ENCODE measurements around the gene FURIN.
"Not testable (repeated sequence)": the region's sequence is repeated elsewhere in the genome, so short reads cannot be mapped to it uniquely, and the experiment has no call there.

Gene FURIN

DNA sequence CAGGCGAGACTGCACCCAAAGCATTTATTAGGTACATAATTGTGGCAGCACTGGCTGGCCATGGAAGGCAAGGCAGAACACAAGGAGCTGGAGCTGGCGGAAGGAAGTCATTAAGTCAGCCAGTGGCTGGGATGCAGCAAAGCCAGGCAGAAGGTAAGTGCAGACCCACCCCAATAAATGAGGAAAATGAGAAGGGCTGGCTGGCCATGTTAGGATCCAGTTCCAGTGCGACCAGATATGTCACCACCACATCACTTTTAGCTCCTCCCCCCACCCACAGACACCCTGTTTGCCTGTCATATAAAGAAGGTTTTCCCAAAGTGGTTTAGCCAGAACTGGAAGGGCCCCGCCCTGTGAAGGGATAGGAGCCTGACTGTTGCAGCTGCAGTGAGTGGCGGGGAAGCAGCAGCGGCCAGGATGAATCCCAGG, at the start of gene FURIN:
Gene FURIN (plus strand): TSS at position 328 of the 429 bp plus-strand sequence. CDS start 7,153 bp downstream, outside the sequence.
- FAIRE-seq: no peak

DNA sequence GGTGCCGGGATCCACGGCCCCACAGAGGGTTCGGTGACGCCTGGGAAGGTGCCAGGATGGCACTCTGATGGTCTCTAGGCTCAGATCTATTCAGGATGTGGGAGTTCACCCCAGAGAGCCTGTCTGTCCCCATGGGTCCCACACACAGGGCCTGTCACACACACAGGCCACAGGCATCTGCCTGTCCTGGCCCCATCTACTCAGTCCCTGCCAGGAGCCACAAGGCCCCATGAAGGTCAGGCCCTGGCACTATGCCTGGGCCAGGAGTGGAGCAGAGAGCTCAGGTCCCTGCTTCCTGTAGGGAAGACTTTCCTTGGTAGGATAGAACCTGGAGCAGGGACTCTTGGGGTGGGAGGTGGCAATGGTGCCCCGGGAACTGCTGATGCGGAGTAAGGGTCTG, 49.0 kb upstream of the FURIN start:
- no peak for FAIRE-seq

DNA sequence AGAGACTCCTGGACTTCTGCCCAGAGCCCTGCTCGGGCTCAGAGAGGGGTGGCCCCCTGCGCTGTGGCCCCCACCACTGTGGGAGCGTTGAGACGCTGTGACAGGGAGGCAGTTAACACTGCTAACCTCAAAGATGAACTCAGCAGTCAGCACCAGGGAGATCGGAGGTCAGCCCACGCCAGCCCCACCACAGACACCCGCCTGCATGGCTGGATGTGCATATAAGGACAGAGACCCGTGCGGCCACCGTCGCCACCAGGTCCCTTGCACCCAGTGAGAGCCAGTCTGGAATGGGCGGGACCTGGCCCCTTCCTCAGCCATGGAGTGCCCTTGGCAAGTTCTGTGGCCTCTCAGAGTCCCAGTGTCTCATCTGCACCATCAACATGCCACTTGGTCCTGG, 48.5 kb upstream of the FURIN start:
- no peak for FAIRE-seq

DNA sequence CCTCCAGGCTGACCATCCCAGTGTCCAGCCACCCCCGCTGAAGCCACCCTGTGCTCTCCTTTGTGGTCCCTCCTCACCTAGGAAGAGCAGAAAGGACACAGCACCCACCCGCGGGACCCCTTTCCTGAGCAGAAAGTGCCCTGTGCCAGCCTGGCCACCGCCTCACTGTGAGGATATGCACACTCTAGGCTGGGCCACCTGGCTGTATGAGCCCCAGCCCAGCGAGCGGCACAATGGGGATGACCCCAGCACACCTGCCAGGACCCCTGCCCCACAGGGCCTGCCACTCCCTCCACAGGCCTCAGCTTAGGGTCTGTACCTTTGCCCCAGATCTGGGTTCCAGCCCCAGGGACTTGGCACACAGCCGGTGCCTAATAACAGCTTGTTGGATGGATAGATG, 47.9 kb upstream of the FURIN start:
- no peak for FAIRE-seq

DNA sequence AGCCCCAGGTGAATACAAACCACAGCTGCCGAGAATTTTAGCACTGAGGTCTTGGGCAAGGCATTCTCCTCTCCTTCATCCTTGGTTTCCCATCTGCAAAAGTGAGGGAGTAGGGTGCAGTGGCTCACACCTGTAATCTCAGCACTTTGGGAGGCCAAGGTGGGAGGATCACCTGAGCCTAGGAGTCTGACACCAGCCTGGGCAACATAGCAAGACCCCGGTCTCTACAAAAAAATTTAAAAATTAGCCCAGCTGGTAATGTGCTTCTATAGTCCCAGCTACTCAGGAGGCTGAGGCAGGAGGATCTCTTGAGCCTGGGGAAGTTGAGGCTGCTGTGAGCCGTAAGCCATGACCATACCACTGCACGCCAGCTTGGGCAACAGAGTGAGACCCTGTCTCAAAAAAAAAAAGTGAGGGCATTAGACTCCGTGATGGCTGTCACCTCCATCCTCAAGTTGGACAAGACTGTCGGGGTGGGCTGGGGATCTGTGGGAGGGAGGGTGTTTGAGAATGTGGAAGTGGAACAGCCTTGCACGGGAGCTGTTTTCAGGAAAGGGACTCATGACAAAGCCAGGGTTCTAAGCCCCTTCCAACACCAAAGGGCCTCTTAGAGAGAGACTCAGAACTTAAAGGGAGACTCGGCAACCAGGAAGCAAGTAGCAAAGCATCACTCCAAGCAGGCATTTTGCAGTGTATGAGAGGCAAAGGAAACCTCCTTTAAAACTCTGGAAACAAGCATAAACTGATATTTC, 46.0 kb upstream of the FURIN start:
- no peak for FAIRE-seq

DNA sequence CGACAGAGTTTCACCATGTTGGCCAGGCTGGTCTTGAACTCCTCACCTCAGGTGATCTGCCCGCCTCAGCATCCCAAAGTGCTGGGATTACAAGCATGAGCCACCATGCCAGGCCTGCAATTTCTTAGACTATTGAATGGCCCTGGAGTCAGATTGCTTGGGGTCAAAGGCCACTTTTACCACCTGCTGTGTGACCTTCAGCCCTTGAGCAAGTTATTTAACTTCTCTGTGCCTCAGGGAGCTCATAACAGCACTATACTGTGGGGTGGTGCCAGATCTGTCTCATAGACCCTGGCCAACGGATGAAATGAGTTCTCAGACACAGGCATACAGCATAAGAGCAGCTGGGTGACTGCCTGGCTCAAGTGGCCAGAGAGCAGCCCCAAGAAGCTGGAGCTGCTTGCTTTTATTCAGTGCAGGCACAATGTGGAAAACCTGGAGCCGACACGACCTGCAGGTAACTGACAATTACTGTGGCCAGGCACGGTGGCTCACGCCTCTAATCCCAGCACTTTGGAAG, 44.9 kb upstream of the FURIN start:
- no peak for FAIRE-seq

DNA sequence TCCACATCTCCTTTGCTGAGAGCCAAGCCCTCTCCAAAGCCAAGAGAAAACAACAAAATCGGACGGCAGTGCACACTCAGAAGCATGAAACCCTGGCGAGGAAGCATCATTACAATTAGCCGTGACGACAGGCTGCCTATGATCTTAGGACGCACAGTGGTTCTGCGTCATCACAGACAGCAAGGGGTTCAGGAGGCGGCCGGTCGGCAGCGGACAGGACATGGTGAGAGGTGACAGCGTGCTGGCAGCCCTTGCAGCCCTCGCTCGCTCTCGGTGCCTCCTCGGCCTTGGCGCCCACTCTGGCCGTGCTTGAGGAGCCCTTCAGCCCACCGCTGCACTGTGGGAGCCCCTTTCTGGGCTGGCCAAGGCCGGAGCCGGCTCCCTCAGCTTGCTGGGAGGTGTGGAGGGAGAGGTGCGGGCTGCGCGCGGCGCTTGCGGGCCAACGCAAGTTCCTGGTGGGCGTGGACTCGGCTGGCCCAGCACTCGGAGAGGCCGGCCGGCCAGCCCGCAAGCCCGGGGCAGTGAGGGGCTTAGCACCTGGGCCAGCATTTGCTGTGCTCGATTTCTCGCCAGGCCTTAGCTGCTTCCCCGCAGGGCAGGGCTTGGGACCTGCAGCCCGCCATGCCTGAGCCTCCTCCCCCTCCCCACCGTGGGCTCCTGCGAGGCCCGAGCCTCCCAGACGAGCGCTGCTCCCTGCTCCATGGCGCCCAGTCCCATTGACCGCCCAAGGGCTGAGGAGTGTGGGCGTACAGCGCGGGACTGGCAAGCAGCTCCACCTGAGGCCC, 43.1 kb upstream of the FURIN start:
- not testable (repeated sequence) for FAIRE-seq

DNA sequence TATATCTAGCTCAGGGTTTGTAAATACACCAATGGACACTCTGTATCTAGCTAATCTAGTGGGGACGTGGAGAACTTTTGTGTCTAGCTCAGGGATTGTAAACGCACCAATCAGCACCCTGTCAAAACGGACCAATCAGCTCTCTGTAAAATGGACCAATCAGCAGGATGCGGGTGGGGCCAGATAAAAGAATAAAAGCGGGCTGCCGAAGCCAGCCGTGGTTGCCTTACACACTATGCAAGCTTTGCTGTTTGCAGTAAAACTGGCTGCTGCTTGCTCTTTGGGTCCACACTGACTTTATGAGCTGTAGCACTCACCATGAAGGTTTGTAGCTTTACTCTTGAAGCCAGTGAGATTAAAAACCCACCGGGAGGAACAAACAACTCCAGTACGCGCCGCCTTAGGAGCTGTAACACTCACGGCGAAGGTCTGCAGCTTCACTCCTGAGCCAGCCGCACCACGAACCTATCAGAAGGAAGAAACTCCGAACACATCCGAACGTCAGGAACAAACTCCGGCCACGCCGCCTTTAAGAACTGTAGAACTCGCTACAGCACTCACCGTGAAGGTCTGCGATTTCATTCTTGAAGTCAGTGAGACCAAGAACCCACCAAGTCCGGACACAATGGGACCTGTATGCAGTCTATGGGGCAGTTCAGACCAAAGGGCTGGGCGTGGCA, 42.0 kb upstream of the FURIN start:
- not testable (repeated sequence) for FAIRE-seq

DNA sequence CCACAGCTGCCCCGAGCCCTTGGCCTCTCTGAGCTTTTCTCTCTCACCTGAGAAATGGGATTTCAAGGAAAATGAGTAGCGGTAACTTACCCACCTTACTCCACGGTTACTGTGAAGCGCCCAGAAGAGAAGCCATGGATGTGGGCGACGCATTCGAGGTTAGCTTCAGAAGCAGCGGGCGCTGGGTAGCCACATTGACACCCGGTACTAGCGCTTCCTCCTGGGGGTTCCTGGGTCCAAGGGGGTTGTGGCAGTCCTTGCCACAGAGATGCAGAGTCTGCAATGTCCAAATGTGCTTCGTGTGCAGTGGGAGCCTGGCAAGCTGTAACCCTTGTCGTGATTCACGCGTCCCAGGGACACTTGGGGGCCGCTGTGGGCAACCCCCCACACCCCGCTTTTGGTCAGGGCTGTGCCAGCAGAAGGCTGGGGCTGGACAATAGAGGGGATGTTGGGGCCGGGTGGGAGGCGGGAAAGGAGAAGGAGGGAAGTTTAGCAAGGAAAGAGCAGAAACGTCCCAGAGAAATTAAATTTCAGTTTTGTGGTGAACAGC, 41.4 kb upstream of the FURIN start:
- FAIRE-seq: no peak

DNA sequence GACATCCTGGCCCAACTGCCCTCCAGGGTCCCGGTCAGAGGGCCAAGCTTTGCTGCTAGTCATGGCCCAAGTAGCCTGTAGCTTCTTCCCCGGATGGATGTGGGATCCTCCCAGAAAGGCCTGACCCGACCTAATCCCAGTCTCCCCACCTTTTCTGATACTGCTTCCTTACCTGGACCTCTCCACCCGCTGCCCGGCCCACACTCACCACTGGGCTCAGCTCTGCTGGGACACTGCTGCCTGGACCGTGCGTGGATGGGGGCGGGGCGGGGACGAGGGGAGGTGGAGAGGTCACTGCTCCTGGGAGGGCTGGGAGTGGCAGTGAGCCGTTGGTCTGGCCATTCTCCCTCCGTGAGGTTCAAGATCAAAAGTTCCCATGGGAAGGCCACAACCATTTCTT, 40.3 kb upstream of the FURIN start:
- FAIRE-seq: no peak

DNA sequence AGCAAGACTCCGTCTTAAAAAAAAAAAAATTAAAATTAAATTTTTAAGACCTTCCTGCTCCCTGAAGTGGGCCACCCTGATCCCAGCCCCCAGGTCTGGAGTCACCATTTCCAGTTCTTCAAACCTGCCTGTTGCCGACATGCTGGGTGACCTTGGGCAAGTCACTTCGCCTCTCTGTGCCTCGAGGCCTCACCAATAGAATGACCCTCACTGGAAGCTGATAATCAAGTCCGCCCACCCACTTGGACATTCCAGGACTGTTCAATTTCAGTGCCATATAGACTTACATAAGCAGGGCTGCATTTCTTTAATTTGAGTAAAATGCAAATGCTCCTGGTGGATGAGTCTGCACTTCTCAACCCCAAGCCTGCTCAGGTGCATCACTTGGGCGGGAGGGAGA, 39.3 kb upstream of the FURIN start:
- no peak for FAIRE-seq

DNA sequence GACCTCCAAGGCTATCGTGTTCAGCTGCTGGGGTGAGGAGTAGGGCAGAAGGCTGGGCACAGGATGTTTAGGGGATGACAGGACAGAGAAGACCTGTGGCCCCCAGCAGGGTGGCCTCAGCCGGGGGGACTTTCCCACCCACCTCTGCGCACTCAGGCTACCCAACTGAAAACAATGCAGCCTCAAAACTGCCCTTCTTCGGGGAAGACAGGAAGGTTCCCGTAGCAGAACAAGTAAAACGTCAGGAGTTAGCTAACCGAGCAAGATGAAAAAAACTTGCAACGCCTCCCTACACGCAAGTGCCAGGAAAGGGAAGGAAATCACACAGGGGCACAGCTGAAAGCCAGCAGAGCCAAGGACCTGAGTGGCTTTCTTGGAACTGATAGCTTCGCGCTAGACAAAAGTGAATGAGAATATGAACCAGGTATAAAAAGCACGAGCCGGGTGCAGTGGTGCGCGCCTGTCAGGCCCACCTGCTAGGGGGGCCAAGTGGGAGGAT, 38.4 kb upstream of the FURIN start:
- no peak for FAIRE-seq

DNA sequence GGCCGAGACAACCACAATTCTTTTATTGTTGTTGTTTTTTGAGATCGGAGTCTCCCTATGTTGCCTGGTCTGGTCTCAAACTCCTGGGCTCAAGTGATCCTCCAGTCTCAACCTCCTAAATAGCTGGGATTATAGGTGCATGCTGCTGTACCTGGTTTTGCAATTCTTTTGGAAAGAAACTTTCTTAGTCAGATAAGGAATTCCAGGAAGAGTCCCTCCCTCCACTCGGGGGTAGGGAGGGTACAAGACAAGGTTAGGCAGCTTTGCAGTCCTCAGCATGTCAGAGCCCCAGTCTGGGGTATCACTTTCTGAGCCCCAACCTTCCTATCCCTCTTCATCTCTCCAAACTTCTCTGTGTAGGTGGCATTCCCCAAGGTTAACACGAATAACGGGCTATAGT, 33.8 kb upstream of the FURIN start:
- FAIRE-seq: no peak

DNA sequence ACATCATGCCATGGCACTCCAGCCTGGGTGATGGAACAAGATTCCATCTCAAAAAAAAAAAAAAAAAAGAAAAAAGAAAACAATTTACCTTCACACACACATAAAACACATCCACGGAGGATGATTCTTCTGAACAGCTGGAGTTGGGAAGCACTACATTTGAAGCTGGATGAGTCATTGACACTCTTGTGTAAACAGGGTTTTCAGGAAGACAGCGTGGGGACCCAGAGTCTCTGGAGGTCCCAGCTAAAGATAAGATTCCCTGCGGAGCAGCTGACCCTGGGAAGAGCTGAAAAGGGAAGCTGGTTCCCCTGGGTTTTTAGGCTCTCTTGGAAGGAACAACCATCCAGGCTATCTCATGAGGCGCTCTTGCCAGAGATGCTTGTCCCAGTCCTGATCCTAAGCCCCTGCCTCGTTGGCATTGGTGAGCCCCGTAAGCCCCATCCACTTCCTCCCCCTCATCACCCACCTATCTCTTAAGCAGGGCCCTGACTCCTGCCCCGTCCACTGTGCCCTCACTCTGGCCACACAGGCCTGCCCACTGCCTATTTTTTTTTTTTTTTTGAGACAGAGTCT, 32.0 kb upstream of the FURIN start:
- FAIRE-seq: no peak

DNA sequence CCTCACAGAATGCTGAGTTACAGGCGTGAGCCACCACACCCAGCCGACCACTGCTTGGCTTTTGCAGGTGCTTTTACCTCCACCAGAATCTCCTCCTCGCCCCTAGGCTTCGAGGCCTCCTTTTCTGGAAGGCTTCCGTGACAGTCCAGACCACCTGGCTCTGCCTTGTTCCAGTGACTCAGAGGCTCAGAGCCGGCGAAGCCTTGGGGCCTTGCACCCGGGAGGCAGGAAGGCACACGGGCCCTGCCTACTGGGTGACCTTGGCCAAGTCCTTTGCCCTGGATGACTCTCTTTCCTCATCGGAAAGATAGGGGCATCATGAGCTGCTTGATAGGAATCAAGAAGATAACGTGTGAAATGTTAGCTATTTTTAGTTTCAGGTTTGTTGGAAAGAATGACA, 31.3 kb upstream of the FURIN start:
- no peak for FAIRE-seq

DNA sequence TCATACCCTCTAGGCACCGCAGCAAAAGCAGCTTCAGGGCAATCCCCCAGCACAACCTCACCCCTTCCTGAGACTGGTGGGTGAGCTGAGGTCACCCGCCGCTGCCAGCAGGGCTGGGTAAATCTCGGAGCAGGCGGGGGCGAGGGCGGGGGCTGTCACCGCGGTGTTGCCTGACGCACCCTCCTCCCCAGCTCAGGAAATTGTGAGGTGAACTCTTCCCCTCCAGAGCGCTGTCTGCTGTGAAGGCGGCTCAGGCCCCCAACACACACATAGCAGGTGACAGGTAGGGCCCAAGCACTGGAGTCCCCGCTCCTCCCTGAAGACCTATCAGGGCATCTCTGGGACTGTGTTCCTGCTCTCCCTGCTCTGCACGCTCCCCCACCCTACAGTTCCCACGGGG, 30.2 kb upstream of the FURIN start:
- FAIRE-seq: no peak

DNA sequence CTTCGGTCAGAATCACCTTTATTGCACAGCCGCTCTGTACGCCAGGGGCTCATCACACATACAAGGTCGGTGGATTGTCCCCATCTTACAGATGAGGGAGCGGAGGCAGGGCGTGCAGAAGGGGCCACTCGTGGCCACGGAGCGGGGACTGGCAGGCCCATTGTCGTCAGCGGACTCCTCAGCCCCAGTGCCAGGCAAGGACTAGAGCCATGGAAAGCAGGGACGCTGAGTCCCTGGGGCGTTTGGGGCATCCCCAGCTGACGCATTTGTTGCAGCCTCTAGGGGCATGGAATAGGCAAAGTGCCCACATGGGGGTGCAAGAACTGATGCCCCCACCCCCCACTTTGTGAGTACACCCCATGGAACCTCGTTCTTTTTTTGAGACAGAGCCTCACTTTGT, 29.8 kb upstream of the FURIN start:
- no peak for FAIRE-seq

DNA sequence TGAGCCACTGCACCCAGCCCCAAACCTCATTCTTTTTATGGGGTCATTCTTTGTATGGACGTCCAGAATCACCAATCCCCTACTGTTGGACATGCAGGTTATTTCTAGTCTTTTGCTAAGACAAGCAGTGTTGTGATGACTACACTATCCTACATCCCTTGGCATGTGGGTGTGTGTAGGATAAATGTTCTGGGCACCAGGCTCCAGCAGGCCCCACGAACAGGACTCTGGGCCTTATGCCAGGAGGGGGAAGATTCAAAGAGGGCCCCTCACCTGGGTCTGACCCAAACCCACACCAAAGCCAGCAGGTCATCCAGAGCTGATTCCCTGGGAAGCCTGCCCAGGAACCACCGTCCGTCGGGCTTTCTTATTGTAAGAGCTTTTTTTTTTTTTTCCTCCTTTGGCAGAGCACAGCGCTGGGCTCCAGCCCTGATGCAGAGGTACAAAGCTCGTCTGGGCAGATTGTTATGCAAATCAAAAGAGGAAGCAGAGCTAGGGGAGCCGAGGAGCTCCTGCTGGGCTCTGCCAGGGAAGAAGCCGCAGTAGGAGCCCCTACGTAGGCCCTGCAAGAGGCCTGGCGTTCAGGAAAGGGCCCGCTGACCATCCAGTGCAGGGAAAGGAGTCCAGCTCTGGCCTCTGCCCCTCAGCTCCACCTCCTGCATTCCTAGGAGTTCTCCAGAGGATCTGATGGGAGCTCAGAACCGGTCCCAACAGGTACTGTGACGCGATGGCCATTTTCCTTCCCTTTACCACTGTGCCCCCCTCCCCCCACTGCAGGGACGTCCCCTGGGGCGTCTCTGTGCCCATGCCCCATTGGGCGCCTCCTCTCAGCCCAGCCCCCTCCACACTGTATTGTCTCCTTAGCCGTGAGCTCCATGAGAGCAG, 29.0 kb upstream of the FURIN start:
- FAIRE-seq: no peak

DNA sequence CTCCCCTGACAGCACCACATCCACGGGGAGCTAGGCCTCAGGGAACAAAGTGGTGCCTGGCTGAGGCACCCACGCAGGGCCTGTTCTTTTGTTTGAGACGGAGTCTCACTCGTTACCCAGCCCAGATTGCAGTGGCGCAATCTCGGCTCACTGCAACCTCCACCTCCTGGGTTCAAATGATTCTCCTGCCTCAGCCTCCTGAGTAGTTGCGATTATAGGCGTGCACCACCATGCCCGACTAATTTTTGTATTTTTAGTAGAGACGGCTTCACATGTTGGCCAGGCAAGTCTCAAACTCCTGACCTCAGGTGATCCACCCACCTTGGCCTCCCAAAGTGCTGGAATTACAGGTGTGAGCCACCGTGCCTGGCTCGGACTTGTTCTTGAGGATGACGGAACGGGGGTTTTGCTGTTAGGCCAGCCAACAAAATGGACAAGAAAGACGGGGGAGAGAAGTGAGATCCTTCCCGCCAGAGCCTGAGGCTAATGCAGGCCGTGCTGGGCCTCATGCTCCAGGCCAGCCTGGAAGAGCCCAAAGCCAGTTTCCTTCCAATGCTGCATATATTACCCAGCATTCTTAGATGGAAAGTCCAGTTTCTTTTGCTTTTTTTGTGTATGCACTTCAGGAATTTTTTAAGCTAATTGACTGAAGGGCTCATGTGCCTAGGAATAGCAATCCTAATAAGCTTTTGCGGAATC, 28.1 kb upstream of the FURIN start:
- FAIRE-seq: no peak

DNA sequence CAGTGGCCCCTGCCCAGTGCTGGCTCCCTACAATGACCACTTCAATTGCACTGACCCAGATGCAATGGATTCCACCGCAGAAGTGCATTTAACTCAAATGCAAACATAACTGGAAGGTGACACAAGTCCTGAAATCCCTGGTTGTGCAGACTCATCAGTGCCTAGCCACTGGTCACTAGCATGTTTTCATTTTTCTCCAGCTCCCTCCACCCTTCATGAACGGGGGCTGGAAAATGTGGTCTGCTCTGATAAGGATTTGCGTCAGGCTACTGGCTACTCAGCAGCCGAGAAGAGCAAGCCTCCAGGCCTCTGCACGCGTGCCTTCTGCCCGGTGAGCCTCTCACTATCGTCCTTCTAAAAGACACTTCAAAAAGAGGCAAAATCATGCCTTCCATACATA, 27.4 kb upstream of the FURIN start:
- no peak for FAIRE-seq

DNA sequence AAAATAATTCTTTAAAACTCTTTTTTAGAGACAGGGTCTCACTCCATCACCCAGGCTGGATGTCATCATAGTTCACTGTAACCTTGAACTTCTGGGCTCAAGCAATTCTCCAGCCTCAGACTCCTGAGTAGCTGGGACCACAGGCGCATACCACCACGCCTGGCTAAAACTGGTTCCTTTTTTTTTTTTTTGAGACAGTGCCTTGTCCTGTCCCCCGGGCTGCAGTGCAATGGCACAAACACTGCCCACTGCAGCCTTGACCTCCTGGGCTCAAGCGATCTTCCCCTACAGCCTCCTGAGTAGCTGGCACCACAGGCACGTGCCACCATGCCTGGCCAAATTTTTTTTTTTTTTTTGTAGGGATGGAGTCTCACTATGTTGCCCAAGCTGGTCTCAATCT, 23.7 kb upstream of the FURIN start:
- no peak for FAIRE-seq
